H7 (cell line): ENCODE results near the gene MAST3. TPM values are rescaled to one million over a fixed set of nuclear protein-coding genes. Genes with fewer than 3 reads are reported as not detected.

ENCODE experiments used
- DNase-seq: peaks from one replicate; pipeline ENCODE4 v3.0.0; 2012
- H3K27me3 ChIP-seq: 2 replicates; pipeline ENCODE4 v1.6.0; 2011; ENCODE audit warnings: mild to moderate bottlenecking, low read length; ENCODE audit not compliant: control insufficient read depth, insufficient read depth
- H3K36me3 ChIP-seq: replicated peaks from 2 replicates; pipeline ENCODE4 v1.5.1; 2011; ENCODE audit warnings: low read length; ENCODE audit not compliant: control insufficient read depth, insufficient read depth
- H3K4me3 ChIP-seq: 2 replicates; pipeline ENCODE4 v1.5.1; 2011; ENCODE audit warnings: low read depth, mild to moderate bottlenecking, control low read depth, low read length, moderate library complexity; ENCODE audit not compliant: insufficient read depth
- total RNA-seq: library from RNA; depleted of rRNA; stranded (reverse); fragments of >200 nt; shearing (Covaris generic); gene quantifications from 2 replicates; pipeline ENCODE4 v1.2.3, GENCODE V29; 2014

Gene MAST3
- total RNA-seq, 1 experiment from 2014 or later, result 2.4 TPM

DNA sequence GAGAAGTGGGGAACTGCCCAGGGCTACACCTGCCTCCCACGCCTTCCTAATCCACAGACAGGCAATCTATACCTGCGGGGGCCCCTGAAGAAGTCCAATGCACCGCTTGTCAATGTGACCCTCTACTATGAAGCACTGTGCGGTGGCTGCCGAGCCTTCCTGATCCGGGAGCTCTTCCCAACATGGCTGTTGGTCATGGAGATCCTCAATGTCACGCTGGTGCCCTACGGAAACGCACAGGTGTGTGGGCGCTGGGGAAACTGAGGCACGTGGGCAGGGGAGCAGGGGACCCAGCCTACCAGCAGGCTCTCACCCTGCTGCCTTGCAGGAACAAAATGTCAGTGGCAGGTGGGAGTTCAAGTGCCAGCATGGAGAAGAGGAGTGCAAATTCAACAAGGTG lies 77.4 kb downstream of the MAST3 start:
- peaks cover 16% of the 10 kb centered on the region for H3K27me3 ChIP-seq
- no peaks in the 10 kb centered on the region; the same call in 1 of the 2 replicates for H3K36me3 ChIP-seq
- peak; percentile 36 for DNase-seq
- no peak overlapping the region for H3K4me3 ChIP-seq

DNA sequence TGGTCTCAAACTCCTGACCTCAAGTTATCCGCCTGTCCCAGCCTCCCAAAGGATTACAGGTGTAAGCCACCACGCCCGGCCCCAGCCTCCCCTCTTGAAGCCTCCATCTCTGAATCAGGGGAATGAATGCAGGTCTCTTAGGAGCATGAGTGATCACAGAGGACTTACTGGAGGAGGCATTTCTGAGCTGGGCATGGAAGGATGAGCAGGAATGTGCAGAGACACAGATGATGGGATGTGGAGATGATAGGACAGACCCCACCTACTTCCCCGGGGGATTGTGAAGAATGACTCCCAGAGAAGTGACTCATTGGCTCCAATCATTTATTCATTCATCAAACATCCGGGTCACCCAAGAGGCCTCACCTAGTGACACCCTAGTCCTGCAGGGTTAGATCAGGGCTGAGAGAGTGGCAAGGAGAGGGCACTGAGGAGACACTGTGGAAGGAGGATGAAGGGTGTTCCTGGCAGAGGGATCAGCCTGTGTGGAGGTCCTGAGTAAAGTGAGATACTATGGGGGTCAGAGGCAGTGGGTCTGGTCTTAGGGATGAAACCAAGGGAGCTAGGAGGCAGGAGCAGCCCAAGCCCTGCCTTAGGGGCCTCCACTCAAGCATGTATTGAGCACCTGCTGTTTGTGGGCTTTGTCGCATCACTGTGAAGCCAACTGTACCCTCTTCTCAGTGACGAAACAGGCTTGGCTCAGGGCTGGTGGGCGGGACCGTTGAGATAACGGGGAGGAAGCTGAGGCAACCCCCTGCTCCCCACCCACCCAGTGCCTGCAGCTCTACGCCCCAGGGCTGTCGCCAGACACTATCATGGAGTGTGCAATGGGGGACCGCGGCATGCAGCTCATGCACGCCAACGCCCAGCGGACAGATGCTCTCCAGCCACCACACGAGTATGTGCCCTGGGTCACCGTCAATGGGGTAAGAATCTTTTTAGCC lies 79.1 kb downstream of the MAST3 start:
- no peaks in the 10 kb centered on the region; the same call in 1 of the 2 replicates for H3K36me3 ChIP-seq
- H3K4me3 ChIP-seq, result no peak overlapping the region
- DNase-seq, result peak; percentile 16
- peaks cover 16% of the 10 kb centered on the region for H3K27me3 ChIP-seq

DNA sequence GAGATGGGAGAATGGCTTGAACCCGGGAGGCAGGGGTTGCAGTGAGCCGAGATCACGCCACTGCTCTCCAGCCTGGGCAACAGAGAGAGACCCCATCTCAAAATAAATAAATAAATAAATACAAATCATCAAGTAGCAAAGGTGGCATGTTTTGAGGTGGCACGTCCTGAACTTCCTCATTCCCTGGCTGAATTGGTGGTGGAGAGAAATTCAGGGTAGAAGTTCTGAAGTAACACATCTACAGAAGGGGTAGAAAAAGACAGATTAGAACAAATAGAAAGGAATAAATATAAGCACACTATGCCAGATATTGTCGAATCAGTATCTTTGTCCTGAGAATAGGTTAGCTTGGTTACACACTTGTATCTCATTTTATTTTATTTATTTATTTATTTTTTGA lies 82.4 kb downstream of the MAST3 start:
- no peaks in the 10 kb centered on the region; the same call in 1 of the 2 replicates for H3K36me3 ChIP-seq
- no peak for DNase-seq
- no peak overlapping the region for H3K4me3 ChIP-seq
- H3K27me3 ChIP-seq, result peaks cover 2% of the 10 kb centered on the region; the same call in 1 of the 2 replicates

DNA sequence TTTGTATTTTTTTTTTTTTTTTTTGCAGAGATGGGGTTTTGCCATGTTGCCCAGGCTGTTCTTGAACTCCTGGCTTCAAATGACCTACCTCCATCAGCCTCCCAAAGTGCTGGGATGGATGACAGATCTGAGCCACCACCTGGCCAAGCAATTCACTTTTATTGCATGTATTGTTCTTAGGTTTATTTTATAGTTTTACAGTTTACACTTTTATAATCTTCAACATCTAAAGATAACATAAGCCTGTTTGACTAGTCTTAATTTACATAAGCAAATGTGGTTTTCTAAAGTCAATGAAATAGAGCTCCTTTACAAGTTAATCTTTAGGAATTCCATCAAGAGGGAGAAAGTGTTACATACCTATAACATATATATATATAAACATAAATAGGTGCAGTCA lies 86.0 kb downstream of the MAST3 start:
- no peaks in the 10 kb centered on the region for H3K27me3 ChIP-seq
- no peaks in the 10 kb centered on the region for H3K36me3 ChIP-seq
- DNase-seq, result no peak
- H3K4me3 ChIP-seq, result no peak overlapping the region

DNA sequence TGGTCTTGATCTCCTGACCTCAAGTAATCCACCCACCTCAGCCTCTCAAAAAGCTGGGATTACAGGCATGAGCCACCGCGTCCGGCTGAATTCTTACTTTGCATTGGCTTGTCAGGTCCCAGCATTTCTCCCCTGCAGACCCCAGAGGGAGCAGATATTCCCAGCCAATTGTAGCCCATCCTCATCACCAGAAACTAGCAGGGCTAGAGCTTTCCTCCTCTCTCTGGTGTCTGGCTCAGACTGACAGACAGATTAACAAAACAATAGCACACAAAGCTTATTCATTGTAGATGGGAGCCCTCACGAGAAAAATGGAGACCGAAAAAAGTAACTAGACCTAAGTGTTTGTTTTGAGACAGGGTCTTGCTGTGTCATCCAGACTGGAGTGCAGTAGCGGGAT lies 88.0 kb downstream of the MAST3 start:
- no peak overlapping the region for H3K4me3 ChIP-seq
- no peaks in the 10 kb centered on the region for H3K36me3 ChIP-seq
- no peaks in the 10 kb centered on the region for H3K27me3 ChIP-seq
- DNase-seq, result peak; percentile 67

DNA sequence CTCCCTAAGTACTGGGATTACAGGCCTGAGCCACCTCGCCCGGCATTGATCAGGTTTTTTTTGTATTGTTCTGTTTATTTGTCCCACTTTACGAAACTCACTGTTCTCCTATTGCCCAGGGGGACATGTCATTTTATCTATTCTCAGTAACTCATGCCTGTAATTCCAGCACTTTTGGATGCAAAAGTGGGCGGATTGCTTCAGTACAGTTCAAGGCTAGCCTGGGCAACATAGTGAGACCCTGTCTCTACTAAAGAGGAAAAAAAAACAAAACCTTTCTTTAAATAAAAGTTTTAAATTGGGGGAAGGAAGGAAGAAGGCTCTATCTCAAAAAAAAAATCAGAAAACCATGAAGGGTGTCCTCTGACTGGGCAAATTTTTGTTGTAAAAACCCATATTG lies 92.7 kb downstream of the MAST3 start:
- no peak for DNase-seq
- Histone ChIP-seq H3K27me3 (no peaks in the 10 kb centered on the region), H3K36me3 (peaks cover 3% of the 10 kb centered on the region)

DNA sequence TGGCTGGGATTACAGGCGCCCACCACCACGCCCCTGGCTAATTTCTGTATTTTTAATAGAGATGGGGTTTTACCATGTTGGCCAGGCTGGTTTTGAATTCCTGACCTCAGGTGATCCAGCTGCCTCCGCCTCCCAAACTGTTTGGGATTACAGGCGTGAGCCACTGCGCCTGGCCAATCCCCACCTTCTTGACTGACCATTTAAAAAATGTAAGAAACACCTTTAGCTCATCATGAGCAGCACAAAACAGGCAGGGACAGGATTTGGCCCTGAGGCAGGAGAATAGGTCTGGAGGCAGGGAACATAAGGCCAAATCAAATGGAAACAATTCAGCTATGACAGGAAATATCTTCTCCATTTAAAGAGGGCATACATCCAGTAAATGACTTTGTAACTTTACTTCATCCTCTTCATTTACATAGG lies 94.1 kb downstream of the MAST3 start:
- DNase-seq, result no peak
- Histone ChIP-seq H3K36me3 (peaks cover 11% of the 10 kb centered on the region), H3K27me3 (no peaks in the 10 kb centered on the region), H3K4me3 (no peak overlapping the region)

More for the DNA sequence above, 92.7 kb downstream of the MAST3 start:
- no peak overlapping the region for H3K4me3 ChIP-seq

DNA sequence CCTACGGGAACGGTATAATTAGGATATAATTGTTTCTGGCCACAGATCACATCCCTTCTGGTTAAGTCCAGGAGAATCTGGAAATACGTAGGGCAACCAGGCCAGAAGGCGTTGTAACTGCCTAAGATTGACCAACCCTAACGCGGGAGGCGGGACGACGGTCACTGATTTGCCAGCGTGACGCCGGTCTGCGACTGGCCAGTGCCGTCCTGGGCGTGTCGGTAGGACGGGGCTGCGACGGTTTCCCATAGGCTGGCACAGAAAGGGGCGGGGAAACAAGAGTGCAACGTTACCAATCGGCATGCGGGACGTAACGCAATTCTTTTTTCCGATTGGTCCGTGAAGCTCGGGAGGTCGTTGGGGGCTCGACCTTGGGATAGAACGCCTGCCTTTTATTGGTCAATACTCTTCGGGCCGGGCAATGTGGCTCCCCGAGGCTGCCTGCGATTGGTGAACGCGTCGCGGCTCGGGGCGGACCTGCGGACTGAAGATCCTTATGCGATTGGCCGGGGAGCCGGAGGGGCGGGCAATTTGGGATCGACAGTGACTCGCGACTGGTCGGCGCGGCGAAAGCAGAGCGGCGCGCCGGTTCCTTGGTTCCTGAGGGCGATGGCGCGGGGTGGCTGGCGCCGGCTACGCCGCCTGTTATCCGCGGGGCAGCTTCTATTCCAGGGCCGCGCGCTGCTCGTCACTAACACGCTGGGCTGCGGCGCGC lies 95.3 kb downstream of the MAST3 start, which contains the start of gene MPV17L2:
Gene MPV17L2, plus strand, starts transcription at position 546 of the 715 bp plus-strand sequence. Its CDS starts 64 bp downstream, at position 610.
- Histone ChIP-seq H3K4me3 (peak within 1 kb of the TSS; percentile 74), H3K36me3 (peaks cover 14% of the 10 kb centered on the region), H3K27me3 (no peaks in the 10 kb centered on the region)
- DNase-seq, result peak; percentile 98

DNA sequence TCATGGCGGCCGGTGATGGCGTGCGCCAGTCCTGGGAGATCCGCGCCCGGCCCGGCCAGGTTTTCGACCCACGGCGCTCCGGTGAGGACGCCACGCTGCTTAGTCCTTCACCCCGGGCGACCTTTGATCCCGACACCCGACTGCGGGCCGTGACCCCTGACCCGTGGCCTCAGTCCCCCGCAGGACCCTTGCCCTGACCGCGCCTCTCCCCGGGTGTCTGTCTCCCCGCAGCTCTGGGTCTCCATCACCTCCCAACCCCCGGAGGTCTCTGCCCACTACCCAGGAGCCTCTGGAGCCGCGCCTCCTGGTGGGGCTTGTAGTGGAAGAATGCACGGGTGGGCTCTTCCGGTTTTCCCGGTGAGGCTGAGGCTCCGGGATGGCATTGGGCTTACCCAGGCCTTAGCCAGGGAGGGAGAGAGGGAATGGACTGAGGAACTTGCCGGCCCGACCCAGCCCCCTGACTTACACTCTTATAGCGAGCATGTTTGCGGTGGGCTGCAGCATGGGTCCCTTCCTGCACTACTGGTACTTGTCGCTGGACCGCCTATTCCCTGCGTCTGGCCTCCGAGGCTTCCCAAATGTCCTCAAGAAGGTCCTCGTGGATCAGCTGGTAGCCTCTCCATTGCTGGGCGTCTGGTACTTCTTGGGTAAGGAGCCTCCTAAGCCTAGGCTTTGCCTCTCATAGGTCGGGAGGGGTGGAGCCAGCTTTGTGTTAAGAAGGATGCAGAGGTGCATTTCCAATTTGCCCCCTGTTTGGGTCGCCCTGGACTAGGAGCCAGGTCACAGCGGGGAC lies 96.0 kb downstream of the MAST3 start:
- peaks cover 19% of the 10 kb centered on the region for H3K36me3 ChIP-seq
- H3K4me3 ChIP-seq, result peak overlapping the region; percentile 74
- no peaks in the 10 kb centered on the region for H3K27me3 ChIP-seq
- no peak for DNase-seq

DNA sequence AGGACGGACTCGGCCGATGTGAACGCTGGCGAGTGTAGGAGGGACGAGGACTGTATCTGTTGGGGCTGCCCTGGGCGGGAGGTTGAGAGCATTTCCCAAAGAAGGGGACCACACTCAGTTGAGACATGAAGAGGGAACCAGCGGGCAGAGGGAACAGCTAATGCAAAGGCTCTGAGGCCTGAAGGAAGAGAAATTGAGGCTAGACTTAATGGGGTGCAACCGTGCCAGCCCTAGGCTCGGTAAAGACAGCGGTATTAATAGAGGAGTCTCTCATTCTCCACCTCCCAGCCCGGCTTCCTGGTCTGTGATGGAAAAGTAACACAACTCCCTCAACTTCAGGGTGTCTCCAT lies 96.6 kb downstream of the MAST3 start:
- Histone ChIP-seq H3K4me3 (peak overlapping the region; percentile 74), H3K27me3 (no peaks in the 10 kb centered on the region), H3K36me3 (peaks cover 21% of the 10 kb centered on the region)
- DNase-seq, result no peak

DNA sequence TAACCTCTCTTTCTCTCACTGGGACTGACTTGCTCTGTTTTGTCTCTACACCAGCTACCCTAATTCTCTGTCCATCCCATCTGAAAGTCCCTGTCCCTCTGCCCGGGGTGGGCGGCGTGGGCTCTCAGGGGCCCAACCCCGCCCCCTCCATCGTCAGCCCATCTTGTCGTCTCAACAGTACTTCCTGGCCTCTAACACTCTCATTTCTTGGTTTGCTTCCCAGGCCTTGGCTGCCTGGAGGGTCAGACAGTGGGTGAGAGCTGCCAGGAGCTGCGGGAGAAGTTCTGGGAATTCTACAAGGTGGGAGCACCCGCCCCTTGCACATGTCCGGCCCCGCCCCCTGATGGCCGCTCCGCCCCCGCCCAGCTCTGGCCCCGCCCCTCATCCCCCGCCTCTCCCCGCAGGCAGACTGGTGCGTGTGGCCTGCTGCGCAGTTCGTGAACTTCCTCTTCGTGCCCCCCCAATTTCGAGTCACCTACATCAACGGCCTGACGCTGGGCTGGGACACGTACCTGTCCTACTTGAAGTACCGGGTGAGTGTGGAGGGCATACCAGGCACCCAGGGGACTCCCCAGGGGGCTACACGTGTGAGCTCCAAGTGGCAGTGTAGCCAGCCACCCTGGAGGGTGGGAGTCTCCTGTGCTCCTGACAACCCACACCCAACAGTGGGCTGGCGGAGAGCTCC lies 97.1 kb downstream of the MAST3 start:
- DNase-seq, result peak; percentile 96
- Histone ChIP-seq H3K4me3 (no peak overlapping the region), H3K36me3 (peaks cover 21% of the 10 kb centered on the region), H3K27me3 (no peaks in the 10 kb centered on the region)

DNA sequence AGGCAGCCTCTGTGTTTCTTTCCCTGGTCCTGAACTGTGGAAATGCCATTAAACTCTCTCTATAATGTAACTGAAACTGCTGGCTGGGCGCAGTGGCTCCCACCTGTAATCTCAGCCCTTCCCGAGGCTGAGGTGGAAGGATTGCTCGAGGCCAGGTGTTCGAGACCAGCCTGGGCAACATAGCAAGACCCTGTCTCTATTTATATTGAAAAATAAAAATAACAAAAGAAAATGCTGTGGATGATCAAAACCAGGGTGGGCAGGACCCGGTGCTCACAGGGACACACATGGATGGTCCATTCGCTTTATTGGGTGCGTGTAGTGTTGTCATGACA lies 98.9 kb downstream of the MAST3 start:
- DNase-seq, result no peak
- Histone ChIP-seq H3K4me3 (no peak overlapping the region), H3K36me3 (peaks cover 25% of the 10 kb centered on the region)

DNA sequence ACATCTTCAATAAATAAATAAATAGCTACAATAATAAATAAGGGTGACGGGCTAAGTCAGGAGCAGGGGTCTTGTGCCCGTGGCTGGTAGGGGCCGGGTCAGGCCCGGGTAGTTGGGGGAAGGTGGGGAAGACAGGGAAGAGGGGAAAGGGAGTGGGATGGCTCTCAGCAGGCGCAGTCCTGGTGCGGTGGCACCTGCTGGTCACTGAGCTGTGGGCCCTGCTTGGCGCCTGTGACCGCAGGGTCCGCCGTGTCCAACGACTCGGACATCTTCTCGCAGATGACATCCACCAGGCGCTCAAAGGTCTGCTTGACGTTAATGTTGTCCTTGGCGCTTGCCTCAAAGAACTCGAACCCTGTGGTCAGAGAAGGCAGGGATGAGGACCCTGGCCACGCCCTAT lies 99.7 kb downstream of the MAST3 start:
- Histone ChIP-seq H3K36me3 (peaks cover 25% of the 10 kb centered on the region), H3K27me3 (no peaks in the 10 kb centered on the region), H3K4me3 (no peak overlapping the region)
- DNase-seq, result no peak

More for the DNA sequence above, 98.9 kb downstream of the MAST3 start:
- H3K27me3 ChIP-seq, result no peaks in the 10 kb centered on the region

DNA sequence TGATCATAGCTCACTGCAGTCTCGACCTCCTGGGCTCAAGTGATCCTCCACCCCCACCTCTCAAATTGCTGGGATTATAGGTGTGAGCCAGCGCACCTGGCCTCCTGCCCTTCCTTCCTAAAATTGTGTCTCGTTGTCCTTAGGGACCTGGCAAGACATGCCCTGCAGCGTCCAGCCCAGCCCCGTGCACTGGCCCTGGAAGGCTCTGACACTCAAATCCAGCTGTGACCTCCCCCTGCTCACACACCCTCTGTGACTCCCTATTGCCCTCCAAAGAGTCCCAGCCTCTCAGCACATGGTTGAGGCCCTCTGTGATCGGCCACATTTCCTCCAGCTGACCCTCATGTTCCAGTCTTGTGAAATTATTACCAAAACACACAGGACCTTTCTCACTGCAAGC lies 100.4 kb downstream of the MAST3 start:
- no peaks in the 10 kb centered on the region; the same call in 1 of the 2 replicates for H3K27me3 ChIP-seq
- no peak overlapping the region for H3K4me3 ChIP-seq
- H3K36me3 ChIP-seq, result peaks cover 25% of the 10 kb centered on the region
- DNase-seq, result peak; percentile 4
